GM10248 (cell line): ENCODE measurements around the gene BBOX1.
"Not testable (repeated sequence)": the region's sequence is repeated elsewhere in the genome, so short reads cannot be mapped to it uniquely, and the experiment has no call there.

Experiments used
- CTCF ChIA-PET: fragments of 300-600 bp; sonication (Branson Sonifier 250); formaldehyde crosslinking; extraction: SDS; loops from one replicate; lab custom pipeline; 2021; ENCODE audit warnings: antibody characterized with exemption; lab: Yijun Ruan, JAX
- POLR2A ChIA-PET: fragments of 350-650 bp; sonication (Branson Sonifier 250); formaldehyde crosslinking; extraction: SDS; loops from one replicate; lab custom pipeline; 2020; ENCODE audit warnings: antibody characterized with exemption; lab: Yijun Ruan, JAX
- DNase-seq: peaks from one replicate; pipeline ENCODE4 v3.0.0; 2012; ENCODE audit errors: extremely low spot score
- CTCF ChIP-seq: IDR thresholded peaks from 2 replicates; pipeline ENCODE4 v1.5.1; 2012; ENCODE audit warnings: mild to moderate bottlenecking, low read depth; ENCODE audit errors: extremely low read depth, missing control alignments, control extremely low read depth

Gene BBOX1

DNA sequence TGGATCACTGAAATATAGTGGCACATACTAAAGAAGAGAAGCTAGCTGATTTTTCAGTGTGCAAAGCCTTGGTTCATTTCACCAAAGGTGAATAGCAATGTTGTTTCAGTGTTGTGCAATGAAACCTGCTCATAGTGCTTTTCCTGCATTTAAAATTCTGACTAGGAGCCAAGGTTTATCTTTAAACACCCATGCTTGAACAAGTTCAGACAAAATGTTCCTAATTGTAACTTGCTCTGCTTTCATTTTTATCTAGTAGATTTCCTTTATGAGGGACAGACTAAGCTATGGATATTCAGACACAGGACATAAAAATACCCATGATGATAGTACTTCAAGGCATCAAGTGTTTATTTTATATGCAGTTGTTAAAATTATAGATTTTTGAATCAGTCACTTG lies 47.7 kb downstream of the BBOX1 start:
- no peak for DNase-seq
- TF ChIP-seq CTCF = no peak
- ChIA-PET POLR2A (no interaction called here), CTCF (interaction anchor here (1.3 to 1.7 kb wide), 2 partner anchors 9 to 17 kb away, joined by 3 to 4 read pairs; no protein-coding TSS in a partner anchor)

GRCh38 chr11:27089746-27090145 lies 49.1 kb downstream of the BBOX1 start:
- TF ChIP-seq CTCF = no peak
- POLR2A ChIA-PET = no interaction called here
- no peak for DNase-seq
- CTCF ChIA-PET = interaction anchor here (1.3 to 1.7 kb wide), 2 partner anchors 11 to 15 kb away, joined by 3 read pairs; no protein-coding TSS in a partner anchor

GRCh38 chr11:27090357-27090948 lies 49.8 kb downstream of the BBOX1 start:
- DNase-seq, POLR2A ChIA-PET: not testable (repeated sequence)
- CTCF ChIA-PET = interaction anchor here (1.3 kb wide), 1 partner anchor 26 kb away, joined by 3 read pairs; no protein-coding TSS in a partner anchor

- CTCF ChIA-PET = no interaction called here
- POLR2A ChIA-PET = no interaction called here
- DNase-seq = no peak
- TF ChIP-seq CTCF = no peak
Measured at GRCh38 chr11:27094120-27094519, 53.5 kb downstream of the BBOX1 start.

GRCh38 chr11:27095059-27095458 lies 54.4 kb downstream of the BBOX1 start:
- POLR2A ChIA-PET = no interaction called here
- TF ChIP-seq CTCF = no peak
- CTCF ChIA-PET = interaction anchor here (2.2 kb wide), 1 partner anchor 9 kb away, joined by 9 read pairs; no protein-coding TSS in a partner anchor
- no peak for DNase-seq

GRCh38 chr11:27095887-27096286 lies 55.3 kb downstream of the BBOX1 start:
- TF ChIP-seq CTCF = no peak
- DNase-seq = no peak
- CTCF ChIA-PET = interaction anchor here (2.2 kb wide), 1 partner anchor 10 kb away, joined by 9 read pairs; no protein-coding TSS in a partner anchor
- POLR2A ChIA-PET = no interaction called here

DNA sequence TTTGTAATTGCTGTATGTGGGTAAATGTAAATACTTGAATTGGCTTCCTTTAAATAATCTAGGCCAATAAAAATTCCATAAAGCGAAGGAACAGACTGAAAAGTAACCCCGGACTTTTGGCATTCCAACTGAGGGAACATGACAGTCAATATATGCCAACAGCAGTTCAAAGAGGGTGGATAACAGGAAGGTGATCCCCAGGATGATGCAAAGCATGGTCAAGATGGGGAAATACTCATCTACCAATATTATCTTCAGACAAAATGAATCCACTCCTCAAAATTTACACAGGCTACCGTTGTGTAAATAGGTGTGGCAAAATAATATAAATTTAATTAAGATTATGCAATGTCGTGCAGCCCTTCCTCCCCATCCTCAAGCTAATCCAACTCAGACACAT lies 56.9 kb downstream of the BBOX1 start:
- CTCF ChIA-PET = no interaction called here
- POLR2A ChIA-PET = no interaction called here
- no peak for TF ChIP-seq CTCF
- no peak for DNase-seq
